ENCODE data around the gene DNASE1L1. TPM values are rescaled to one million over a fixed set of nuclear protein-coding genes. Genes with fewer than 3 reads are reported as not detected.

Gene DNASE1L1
- total and polyA plus RNA-seq, 10 donors = 18.1 to 54.5 (median 36.8) TPM

DNA sequence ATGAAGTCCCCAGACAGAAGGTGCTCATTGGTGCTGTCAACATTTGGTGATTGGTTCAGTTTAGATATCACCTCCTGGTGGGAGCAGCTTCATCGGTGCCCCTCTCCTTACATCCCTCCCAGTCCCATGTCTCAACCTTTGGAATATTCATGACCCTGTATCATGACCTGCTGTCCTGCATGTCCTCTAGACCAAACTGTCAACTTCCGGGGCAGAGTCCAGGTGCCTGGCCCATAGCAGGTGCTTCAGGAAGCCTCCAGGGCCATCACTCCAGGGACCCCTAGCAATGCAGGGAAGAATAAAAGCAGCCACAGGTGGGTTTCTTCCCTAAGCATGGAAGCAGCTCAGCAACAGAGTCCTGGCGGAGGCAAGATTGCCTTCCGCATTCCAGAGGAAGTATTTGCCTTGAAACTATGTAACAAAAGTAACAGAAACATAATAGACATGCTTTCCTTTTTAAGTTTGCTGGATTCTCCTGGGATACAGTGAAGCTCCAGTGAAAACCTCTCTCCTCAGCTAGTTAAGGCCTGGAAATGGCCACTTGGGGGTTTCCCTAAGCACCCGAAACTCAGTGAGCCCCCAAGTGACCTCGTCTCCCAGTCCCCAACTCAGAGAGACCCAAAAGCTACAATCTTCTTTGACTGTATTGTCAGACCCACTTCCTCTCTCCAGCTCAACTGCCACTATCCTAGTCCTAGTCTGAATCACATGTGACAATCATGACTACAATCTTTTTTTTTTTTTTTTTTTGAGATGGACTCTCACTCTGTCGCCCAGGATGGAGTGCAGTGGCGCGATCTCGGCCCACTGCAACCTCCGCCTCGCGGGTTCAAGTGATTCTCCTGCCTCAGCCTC is 18.1 kb upstream of the DNASE1L1 start:
- DNase-seq = no peak
- H3K9me3 ChIP-seq = no peaks in the 10 kb centered on the region
- H3K4me1 ChIP-seq = peaks cover 3 to 58% (median 24%) of the 10 kb centered on the region in 6 donors
- H3K36me3 ChIP-seq = peaks cover 0 to 7% (median 4%) of the 10 kb centered on the region in 6 donors
- H3K27ac ChIP-seq = peak overlapping the region in 5 of 8 donors; percentile 32 to 94 (median 92)
- TF ChIP-seq, protein P1, sequence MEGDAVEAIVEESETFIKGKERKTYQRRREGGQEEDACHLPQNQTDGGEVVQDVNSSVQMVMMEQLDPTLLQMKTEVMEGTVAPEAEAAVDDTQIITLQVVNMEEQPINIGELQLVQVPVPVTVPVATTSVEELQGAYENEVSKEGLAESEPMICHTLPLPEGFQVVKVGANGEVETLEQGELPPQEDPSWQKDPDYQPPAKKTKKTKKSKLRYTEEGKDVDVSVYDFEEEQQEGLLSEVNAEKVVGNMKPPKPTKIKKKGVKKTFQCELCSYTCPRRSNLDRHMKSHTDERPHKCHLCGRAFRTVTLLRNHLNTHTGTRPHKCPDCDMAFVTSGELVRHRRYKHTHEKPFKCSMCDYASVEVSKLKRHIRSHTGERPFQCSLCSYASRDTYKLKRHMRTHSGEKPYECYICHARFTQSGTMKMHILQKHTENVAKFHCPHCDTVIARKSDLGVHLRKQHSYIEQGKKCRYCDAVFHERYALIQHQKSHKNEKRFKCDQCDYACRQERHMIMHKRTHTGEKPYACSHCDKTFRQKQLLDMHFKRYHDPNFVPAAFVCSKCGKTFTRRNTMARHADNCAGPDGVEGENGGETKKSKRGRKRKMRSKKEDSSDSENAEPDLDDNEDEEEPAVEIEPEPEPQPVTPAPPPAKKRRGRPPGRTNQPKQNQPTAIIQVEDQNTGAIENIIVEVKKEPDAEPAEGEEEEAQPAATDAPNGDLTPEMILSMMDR (IDR thresholded peaks at IDR 0.05 in 8 of 11, conservative IDR thresholded peaks at IDR 0.05 in 3 of 11) = no peak
- no peak for TF ChIP-seq POLR2AphosphoS5 (IDR thresholded peaks at IDR 0.05)
- 68 to 84% (median 82%) methylated on average over 11 to 13 of the region's 13 CpGs for WGBS, 5 donors
- peak overlapping the region in 3 of 8 donors; percentile 62 to 86 (median 76) for H3K4me3 ChIP-seq
- no peaks in the 10 kb centered on the region for H3K27me3 ChIP-seq (replicated peaks in 1 of 7)
- intact Hi-C loops (cut with DNase I; ENCODE audit: low total_unique reads) = no loop called here

DNA sequence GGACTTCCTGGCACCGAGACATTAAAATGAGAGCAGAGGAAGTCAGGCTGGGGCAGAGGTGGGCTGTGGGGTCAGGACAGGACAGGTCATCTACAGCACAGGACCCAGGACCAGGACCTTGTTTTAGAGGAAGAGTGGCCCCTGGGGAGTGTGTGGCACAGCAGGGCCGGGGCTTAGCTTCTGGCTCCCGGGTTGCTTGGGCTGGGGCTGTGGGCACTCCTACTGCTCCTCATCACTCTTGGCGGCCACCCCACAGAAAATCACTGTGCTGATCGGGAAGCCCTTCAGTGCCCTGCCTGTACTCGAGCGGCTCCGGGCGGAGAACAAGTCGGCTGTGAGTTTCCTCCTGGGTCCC is 11.3 kb upstream of the DNASE1L1 start:
- Histone ChIP-seq H3K27ac (peak overlapping the region in 4 of 8 donors; percentile 18 to 68 (median 52)), H3K4me3 (no peak overlapping the region), H3K27me3 (replicated peaks in 1 of 7) (no peaks in the 10 kb centered on the region), H3K4me1 (peaks cover 0 to 24% (median 0%) of the 10 kb centered on the region in 6 donors), H3K36me3 (peaks cover 0 to 27% (median 0%) of the 10 kb centered on the region in 6 donors), H3K9me3 (no peaks in the 10 kb centered on the region)
- DNase-seq = no peak
- intact Hi-C loops (cut with DNase I; ENCODE audit: low total_unique reads) = no loop called here
- 50 to 83% (median 79%) methylated on average over 1 to 10 of the region's 10 CpGs for WGBS, 5 donors
- TF ChIP-seq POLR2AphosphoS5 (IDR thresholded peaks at IDR 0.05) (peak in 1 of 3 donors; percentile 6), POLR2A (IDR thresholded peaks at IDR 0.05) (no peak)
- TF ChIP-seq, protein P1 (IDR thresholded peaks at IDR 0.05 in 8 of 11, conservative IDR thresholded peaks at IDR 0.05 in 3 of 11) = no peak

DNA sequence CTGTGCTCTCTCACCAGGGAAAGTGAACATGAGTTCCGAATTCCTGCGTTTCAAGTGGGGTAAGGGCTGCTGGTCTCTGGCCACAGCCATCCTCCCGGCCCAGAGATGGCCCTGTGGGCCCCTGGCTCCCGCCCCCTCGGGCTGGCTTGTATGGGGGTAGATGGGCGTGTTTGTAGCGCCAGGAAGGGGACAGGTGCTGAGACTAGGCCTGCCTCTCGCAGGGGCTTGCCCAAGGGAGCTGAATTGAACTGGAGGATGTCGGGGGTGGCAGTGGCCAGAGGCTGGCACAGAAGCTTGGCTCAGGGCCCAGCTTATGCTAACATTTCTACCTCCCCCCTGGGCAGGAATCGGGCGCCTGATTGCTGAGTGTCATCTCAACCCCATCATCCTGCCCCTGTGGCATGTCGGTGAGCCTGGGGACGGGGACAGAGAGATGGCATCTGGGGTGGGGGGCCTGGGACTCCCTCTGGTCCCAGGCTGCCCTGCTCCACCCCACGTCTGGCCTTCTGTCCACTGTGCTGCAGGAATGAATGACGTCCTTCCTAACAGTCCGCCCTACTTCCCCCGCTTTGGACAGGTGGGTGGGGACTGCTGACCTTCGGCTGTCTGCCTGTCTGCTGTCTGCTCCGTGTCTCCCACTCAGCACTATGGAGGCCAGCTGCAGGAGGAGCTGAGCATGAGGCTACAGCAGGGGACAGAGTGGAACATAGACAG is 10.8 kb upstream of the DNASE1L1 start:
- Histone ChIP-seq H3K4me1 (peaks cover 0 to 24% (median 0%) of the 10 kb centered on the region in 6 donors), H3K36me3 (peaks cover 0 to 32% (median 0%) of the 10 kb centered on the region in 6 donors), H3K4me3 (no peak overlapping the region), H3K27me3 (replicated peaks in 1 of 7) (no peaks in the 10 kb centered on the region), H3K27ac (peak overlapping the region in 5 of 8 donors; percentile 33 to 68 (median 65)), H3K9me3 (no peaks in the 10 kb centered on the region)
- peak; percentile 37 to 61 (median 59) for TF ChIP-seq POLR2AphosphoS5 (IDR thresholded peaks at IDR 0.05)
- TF ChIP-seq, protein P1 (IDR thresholded peaks at IDR 0.05 in 8 of 11, conservative IDR thresholded peaks at IDR 0.05 in 3 of 11) = no peak
- TF ChIP-seq POLR2A (IDR thresholded peaks at IDR 0.05) = no peak
- no peak for DNase-seq
- WGBS, 5 donors = 75 to 82% (median 80%) methylated on average over 8 to 19 of the region's 19 CpGs
- intact Hi-C loops (cut with DNase I; ENCODE audit: low total_unique reads) = no loop called here

DNA sequence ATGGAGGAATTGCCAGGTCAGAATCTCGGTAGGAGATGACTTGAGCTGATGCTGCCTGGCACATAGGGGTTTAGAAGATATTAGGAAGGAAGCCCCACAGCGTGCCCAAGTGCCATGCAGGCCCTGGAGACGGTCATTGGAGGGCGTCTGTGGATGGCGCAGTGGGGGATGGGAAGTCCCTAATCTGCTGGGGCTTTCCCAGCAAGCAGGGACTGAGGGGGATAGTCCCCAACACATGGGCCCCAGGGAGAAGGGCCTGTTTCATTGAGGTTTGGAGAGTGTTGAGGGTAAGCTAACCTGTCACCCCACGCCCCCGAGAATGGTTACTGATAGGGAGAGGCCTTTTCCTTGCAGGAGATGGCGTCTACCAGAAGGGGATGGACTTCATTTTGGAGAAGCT is 10.1 kb upstream of the DNASE1L1 start:
- DNase-seq = no peak
- Histone ChIP-seq H3K9me3 (no peaks in the 10 kb centered on the region), H3K4me1 (peaks cover 0 to 18% (median 0%) of the 10 kb centered on the region in 6 donors), H3K36me3 (peaks cover 0 to 33% (median 0%) of the 10 kb centered on the region in 6 donors), H3K27me3 (replicated peaks in 1 of 7) (no peaks in the 10 kb centered on the region), H3K4me3 (no peak overlapping the region), H3K27ac (peak overlapping the region in 5 of 8 donors; percentile 33 to 68 (median 65))
- TF ChIP-seq POLR2A (IDR thresholded peaks at IDR 0.05) (no peak), POLR2AphosphoS5 (IDR thresholded peaks at IDR 0.05) (no peak)
- TF ChIP-seq, protein P1 (IDR thresholded peaks at IDR 0.05 in 8 of 11, conservative IDR thresholded peaks at IDR 0.05 in 3 of 11) = no peak
- intact Hi-C loops (cut with DNase I; ENCODE audit: low total_unique reads) = no loop called here
- WGBS, 5 donors = 75 to 89% (median 75%) methylated on average over 8 of the region's 8 CpGs

All from spleen (tissue), 11 donors.